HEK293 (cell line): ENCODE measurements around the gene PTPRN2.

Experiments
- ATF2 ChIP-seq: fragments of 450-650 bp; formaldehyde crosslinking; IDR thresholded peaks from 2 replicates; pipeline ENCODE4 v1.5.1; 2016; ENCODE audit warnings: missing biosample characterization, missing genetic modification characterization, low read depth
- BCL6B ChIP-seq: fragments of 450-650 bp; formaldehyde crosslinking; IDR thresholded peaks from 2 replicates; pipeline ENCODE4 v1.5.1; 2017; ENCODE audit warnings: missing biosample characterization, missing genetic modification characterization
- FEZF1 ChIP-seq: fragments of 450-650 bp; formaldehyde crosslinking; IDR thresholded peaks from 2 replicates; pipeline ENCODE4 v1.5.1; 2016; ENCODE audit warnings: missing biosample characterization, missing genetic modification characterization
- ZNF184 ChIP-seq: fragments of 450-650 bp; IDR thresholded peaks from 2 replicates; pipeline ENCODE4 v1.5.1; 2018; ENCODE audit warnings: missing biosample characterization, mild to moderate bottlenecking, missing genetic modification characterization
- ZNF37A ChIP-seq: fragments of 450-650 bp; IDR thresholded peaks from 2 replicates; pipeline ENCODE4 v1.5.1; 2018; ENCODE audit warnings: missing biosample characterization, missing genetic modification characterization
- ZNF510 ChIP-seq: fragments of 450-650 bp; formaldehyde crosslinking; IDR thresholded peaks from 2 replicates; pipeline ENCODE4 v1.5.1; 2018; ENCODE audit warnings: mild to moderate bottlenecking, missing genetic modification characterization, missing biosample characterization; ENCODE audit not compliant: insufficient replicate concordance
- ZNF704 ChIP-seq: fragments of 450-650 bp; formaldehyde crosslinking; IDR thresholded peaks from 2 replicates; pipeline ENCODE4 v1.5.1; 2016; ENCODE audit warnings: missing biosample characterization, missing genetic modification characterization
- ZNF707 ChIP-seq: fragments of 450-650 bp; formaldehyde crosslinking; IDR thresholded peaks from 2 replicates; pipeline ENCODE4 v1.5.1; 2016; ENCODE audit warnings: missing biosample characterization, missing genetic modification characterization
- ZNF792 ChIP-seq: fragments of 450-650 bp; formaldehyde crosslinking; IDR thresholded peaks from 2 replicates; pipeline ENCODE4 v1.5.1; 2016; ENCODE audit warnings: missing biosample characterization, missing genetic modification characterization
- TF ChIP-seq, protein P1 (sequence below): fragments of 450-650 bp; formaldehyde crosslinking; IDR thresholded peaks from 2 replicates; pipeline ENCODE4 v1.5.1; 2016; ENCODE audit warnings: missing biosample characterization, missing genetic modification characterization

DNA sequence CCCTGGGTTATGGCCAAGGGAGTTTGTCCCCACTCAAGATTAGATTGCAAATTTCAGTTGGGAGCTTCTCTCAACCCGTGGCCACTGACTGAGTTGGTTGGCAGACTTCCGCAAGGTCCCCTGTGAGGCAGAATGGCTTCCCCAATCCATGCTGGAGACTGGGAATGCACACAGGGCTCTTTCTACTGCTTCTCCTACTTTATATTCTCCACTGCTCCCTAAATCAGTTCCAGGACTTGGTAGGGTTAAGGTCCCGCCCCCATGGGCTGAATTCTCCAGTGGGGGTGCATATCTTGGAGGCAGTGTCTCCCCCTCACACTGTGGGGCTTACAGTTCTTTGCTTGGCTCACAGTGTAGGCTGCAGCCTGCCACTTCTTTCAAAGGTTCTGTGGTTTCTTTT, 404.2 kb downstream of the PTPRN2 start:
- TF ChIP-seq ZNF707 (tag by site-specific recombination) (no peak), ZNF704 (tag by site-specific recombination) (no peak), ZNF510 (tag by site-specific recombination) (no peak), FEZF1 (tag by site-specific recombination) (no peak), ZNF184 (tag by site-specific recombination) (no peak), ZNF37A (tag by site-specific recombination) (no peak), ATF2 (tag by site-specific recombination) (no peak), BCL6B (tag by site-specific recombination) (no peak), ZNF792 (tag by site-specific recombination) (no peak)
- TF ChIP-seq, protein P1, sequence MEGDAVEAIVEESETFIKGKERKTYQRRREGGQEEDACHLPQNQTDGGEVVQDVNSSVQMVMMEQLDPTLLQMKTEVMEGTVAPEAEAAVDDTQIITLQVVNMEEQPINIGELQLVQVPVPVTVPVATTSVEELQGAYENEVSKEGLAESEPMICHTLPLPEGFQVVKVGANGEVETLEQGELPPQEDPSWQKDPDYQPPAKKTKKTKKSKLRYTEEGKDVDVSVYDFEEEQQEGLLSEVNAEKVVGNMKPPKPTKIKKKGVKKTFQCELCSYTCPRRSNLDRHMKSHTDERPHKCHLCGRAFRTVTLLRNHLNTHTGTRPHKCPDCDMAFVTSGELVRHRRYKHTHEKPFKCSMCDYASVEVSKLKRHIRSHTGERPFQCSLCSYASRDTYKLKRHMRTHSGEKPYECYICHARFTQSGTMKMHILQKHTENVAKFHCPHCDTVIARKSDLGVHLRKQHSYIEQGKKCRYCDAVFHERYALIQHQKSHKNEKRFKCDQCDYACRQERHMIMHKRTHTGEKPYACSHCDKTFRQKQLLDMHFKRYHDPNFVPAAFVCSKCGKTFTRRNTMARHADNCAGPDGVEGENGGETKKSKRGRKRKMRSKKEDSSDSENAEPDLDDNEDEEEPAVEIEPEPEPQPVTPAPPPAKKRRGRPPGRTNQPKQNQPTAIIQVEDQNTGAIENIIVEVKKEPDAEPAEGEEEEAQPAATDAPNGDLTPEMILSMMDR, result no peak
